ENCODE data around the gene GCC1. TPM values are rescaled to one million over a fixed set of nuclear protein-coding genes. Genes with fewer than 3 reads are reported as not detected.

The GCC1 gene
- total RNA-seq, 1 experiment from 2014 or later = 16.8 TPM

DNA sequence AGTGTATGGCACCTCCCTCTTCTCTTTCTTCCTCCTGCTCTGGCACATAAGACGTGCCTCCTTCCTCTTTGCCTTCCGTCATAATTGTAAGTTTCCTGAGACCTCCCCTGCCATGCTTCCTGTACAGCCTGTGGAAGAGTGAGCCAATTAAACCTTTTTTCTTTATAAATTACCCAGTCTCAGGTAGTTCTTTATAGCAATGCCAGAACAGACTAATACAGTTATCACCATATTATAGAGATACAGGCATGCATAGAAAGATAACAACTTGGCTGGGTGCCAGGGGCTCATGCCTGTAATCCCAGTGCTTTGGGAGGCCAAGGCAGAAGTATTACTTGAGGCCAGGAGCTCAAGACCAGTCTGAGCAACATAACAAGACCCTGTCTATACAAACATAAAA, 53.2 kb downstream of the GCC1 start:
- Mint-ChIP-seq H3K27me3 (ENCODE audit: low read depth) (peaks cover 86% of the 10 kb centered on the region), H3K4me3 (no peak overlapping the region), H3K4me1 (peaks cover 12 to 27% of the 10 kb centered on the region in 2 experiments), H3K27ac (no peak overlapping the region), H3K9me3 (peaks cover 11% of the 10 kb centered on the region in 2 experiments), H3K36me3 (ENCODE audit: insufficient read depth in 1 of 3, low read depth in 3 of 3) (peaks cover 0 to 3% (median 0%) of the 10 kb centered on the region in 3 experiments; a peak in 1 of 7 replicates)
- Histone ChIP-seq H3K27me3 (ENCODE audit: insufficient read depth, low read length) (peaks cover 4% of the 10 kb centered on the region; the same call in 1 of the 2 replicates), H2BK5ac (ENCODE audit: insufficient read length, low read length) (no peak overlapping the region), H3K27ac (ENCODE audit: insufficient read length, low read depth, low read length) (no peak overlapping the region), H3K79me1 (ENCODE audit: insufficient read depth, low read depth, low read length, poor library complexity, severe bottlenecking) (no peaks in the 10 kb centered on the region), H3K4me2 (ENCODE audit: insufficient read depth, insufficient read length, low read length) (no peak overlapping the region), H4K20me1 (ENCODE audit: control insufficient read depth, insufficient read depth, insufficient read length) (no peaks in the 10 kb centered on the region), H2BK15ac (ENCODE audit: low read depth, low read length) (no peak overlapping the region), H2BK12ac (ENCODE audit: insufficient read length, low read depth, low read length) (no peak overlapping the region), H3K14ac (ENCODE audit: insufficient read depth, low read length) (no peak overlapping the region), H2AK5ac (ENCODE audit: insufficient read length, low read length) (no peak overlapping the region), H3K79me2 (ENCODE audit: insufficient read depth, low read length) (no peaks in the 10 kb centered on the region), H3K23me2 (ENCODE audit: insufficient read length, low read depth, low read length, poor library complexity, severe bottlenecking) (no peaks in the 10 kb centered on the region), H3K9ac (ENCODE audit: extremely low read depth, insufficient read length, low read length) (no peak overlapping the region), H4K91ac (ENCODE audit: insufficient read length, low read depth, low read length) (no peak overlapping the region), H2AFZ (ENCODE audit: low read length) (no peak overlapping the region), H3K4me1 (ENCODE audit: insufficient read depth, low read length) (no peaks in the 10 kb centered on the region), H2BK120ac (ENCODE audit: low read depth, low read length, poor library complexity, severe bottlenecking) (no peak overlapping the region), H4K8ac (replicated peaks; ENCODE audit: insufficient read length, low read depth, low read length) (no peak overlapping the region), H3K18ac (ENCODE audit: insufficient read length, low read depth, low read length) (no peak overlapping the region), H3K4ac (ENCODE audit: low read depth, low read length) (no peak overlapping the region), H3K23ac (ENCODE audit: insufficient read length, low read depth, low read length) (no peak overlapping the region), H3K9me3 (ENCODE audit: control insufficient read depth, low read depth, low read length) (no peaks in the 10 kb centered on the region), H2BK20ac (ENCODE audit: low read depth, low read length, poor library complexity, severe bottlenecking) (no peak overlapping the region), H3T11ph (ENCODE audit: low read length) (no peak overlapping the region), H3K56ac (ENCODE audit: insufficient read length, low read depth, low read length) (no peak overlapping the region), H4K5ac (ENCODE audit: insufficient read length, low read depth, low read length) (no peak overlapping the region)
- TF ChIP-seq, protein P1, sequence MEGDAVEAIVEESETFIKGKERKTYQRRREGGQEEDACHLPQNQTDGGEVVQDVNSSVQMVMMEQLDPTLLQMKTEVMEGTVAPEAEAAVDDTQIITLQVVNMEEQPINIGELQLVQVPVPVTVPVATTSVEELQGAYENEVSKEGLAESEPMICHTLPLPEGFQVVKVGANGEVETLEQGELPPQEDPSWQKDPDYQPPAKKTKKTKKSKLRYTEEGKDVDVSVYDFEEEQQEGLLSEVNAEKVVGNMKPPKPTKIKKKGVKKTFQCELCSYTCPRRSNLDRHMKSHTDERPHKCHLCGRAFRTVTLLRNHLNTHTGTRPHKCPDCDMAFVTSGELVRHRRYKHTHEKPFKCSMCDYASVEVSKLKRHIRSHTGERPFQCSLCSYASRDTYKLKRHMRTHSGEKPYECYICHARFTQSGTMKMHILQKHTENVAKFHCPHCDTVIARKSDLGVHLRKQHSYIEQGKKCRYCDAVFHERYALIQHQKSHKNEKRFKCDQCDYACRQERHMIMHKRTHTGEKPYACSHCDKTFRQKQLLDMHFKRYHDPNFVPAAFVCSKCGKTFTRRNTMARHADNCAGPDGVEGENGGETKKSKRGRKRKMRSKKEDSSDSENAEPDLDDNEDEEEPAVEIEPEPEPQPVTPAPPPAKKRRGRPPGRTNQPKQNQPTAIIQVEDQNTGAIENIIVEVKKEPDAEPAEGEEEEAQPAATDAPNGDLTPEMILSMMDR (conservative IDR thresholded peaks at IDR 0.05) = no peak
- no CpG with 5 or more reads among the region's 2 CpGs for WGBS (ENCODE audit: extremely low coverage, insufficient read length, low lambda C conversion rate)
- no peak for DNase-seq

Other genes starting within 250 kb of the GCC1 start
- 9.7 and 11.0 TPM in 2 replicates for gene ZNF800, start 192.9 kb downstream of the GCC1 start, total RNA-seq (2021)
- gene ARF5, start 2.8 kb upstream of the GCC1 start, total RNA-seq (2021) = 169 and 177 TPM in 2 replicates
- 0.94 and 1.7 TPM in 2 replicates for gene FSCN3, start 8.1 kb upstream of the GCC1 start, total RNA-seq (2021)
- gene PAX4, start 32.5 kb upstream of the GCC1 start, total RNA-seq (2021) = not detected in 2 replicates
- gene SND1, start 66.6 kb upstream of the GCC1 start, total RNA-seq (2021) = 218 and 225 TPM in 2 replicates

Measured in H9 (cell line).